H9 (cell line): ENCODE results near the gene KCTD1. TPM values are rescaled to one million over a fixed set of nuclear protein-coding genes. Genes with fewer than 3 reads are reported as not detected.
A peak's percentile ranks its signal among the peaks of the same experiment; 100 is the strongest.

Experiments
- DNase-seq: peaks from one replicate; pipeline ENCODE4 v3.0.0-alpha.2; 2017
- H2AFZ ChIP-seq: one replicate; pipeline ENCODE4 v1.6.1; 2013; ENCODE audit warnings: mild to moderate bottlenecking, low read length, control low read depth, moderate library complexity
- H2AK5ac ChIP-seq: 2 replicates; pipeline ENCODE4 v1.6.1; 2013; ENCODE audit warnings: low read length, control low read depth, mixed read lengths; ENCODE audit not compliant: insufficient read length
- H2BK120ac ChIP-seq: one replicate; pipeline ENCODE4 v1.6.1; 2013; ENCODE audit warnings: low read depth, mild to moderate bottlenecking, low read length, control low read depth, inconsistent platforms; ENCODE audit not compliant: poor library complexity, severe bottlenecking
- H2BK12ac ChIP-seq: 2 replicates; pipeline ENCODE4 v1.6.1; 2013; ENCODE audit warnings: low read length, control low read depth, mixed read lengths, low read depth; ENCODE audit not compliant: insufficient read length
- H2BK15ac ChIP-seq: 2 replicates; pipeline ENCODE4 v1.6.1; 2013; ENCODE audit warnings: low read depth, low read length, control low read depth
- H2BK20ac ChIP-seq: one replicate; pipeline ENCODE4 v1.6.1; 2013; ENCODE audit warnings: low read depth, mild to moderate bottlenecking, low read length, control low read depth, inconsistent platforms; ENCODE audit not compliant: poor library complexity, severe bottlenecking
- H2BK5ac ChIP-seq: 2 replicates; pipeline ENCODE4 v1.6.1; 2013; ENCODE audit warnings: low read length, control low read depth, mixed read lengths; ENCODE audit not compliant: insufficient read length
- H3K14ac ChIP-seq: 2 replicates; pipeline ENCODE4 v1.6.1; 2013; ENCODE audit warnings: low read length, control low read depth; ENCODE audit not compliant: insufficient read depth
- H3K18ac ChIP-seq: 2 replicates; pipeline ENCODE4 v1.6.1; 2013; ENCODE audit warnings: low read depth, mild to moderate bottlenecking, mixed read lengths, low read length, control low read depth; ENCODE audit not compliant: insufficient read length
- H3K23ac ChIP-seq: 2 replicates; pipeline ENCODE4 v1.6.1; 2013; ENCODE audit warnings: low read length, control low read depth, mixed read lengths, low read depth; ENCODE audit not compliant: insufficient read length
- H3K23me2 ChIP-seq: 2 replicates; pipeline ENCODE4 v1.6.1; 2013; ENCODE audit warnings: low read depth, mild to moderate bottlenecking, mixed read lengths, low read length, control low read depth; ENCODE audit not compliant: insufficient read length, poor library complexity, severe bottlenecking
- H3K27ac ChIP-seq: 2 replicates; pipeline ENCODE4 v1.5.1; 2013; ENCODE audit warnings: low read length, control low read depth, mixed read lengths, low read depth; ENCODE audit not compliant: insufficient read length
- H3K27me3 ChIP-seq: 2 replicates; pipeline ENCODE4 v1.6.1; 2013; ENCODE audit warnings: low read length, control low read depth, inconsistent platforms; ENCODE audit not compliant: insufficient read depth
- H3K4ac ChIP-seq: 2 replicates; pipeline ENCODE4 v1.6.1; 2013; ENCODE audit warnings: low read depth, mild to moderate bottlenecking, control low read depth, inconsistent platforms, low read length, moderate library complexity
- H3K4me1 ChIP-seq: 2 replicates; pipeline ENCODE4 v1.6.1; 2013; ENCODE audit warnings: low read length, control low read depth, inconsistent platforms; ENCODE audit not compliant: insufficient read depth
- H3K4me2 ChIP-seq: 2 replicates; pipeline ENCODE4 v1.6.1; 2013; ENCODE audit warnings: low read length, control low read depth, mixed read lengths; ENCODE audit not compliant: insufficient read length, insufficient read depth
- H3K56ac ChIP-seq: 2 replicates; pipeline ENCODE4 v1.6.1; 2013; ENCODE audit warnings: low read depth, mild to moderate bottlenecking, mixed read lengths, low read length, control low read depth; ENCODE audit not compliant: insufficient read length
- H3K79me1 ChIP-seq: 2 replicates; pipeline ENCODE4 v1.6.1; 2013; ENCODE audit warnings: low read depth, mild to moderate bottlenecking, moderate library complexity, low read length, control low read depth, inconsistent platforms; ENCODE audit not compliant: insufficient read depth, poor library complexity, severe bottlenecking
- H3K79me2 ChIP-seq: 2 replicates; pipeline ENCODE4 v1.6.1; 2013; ENCODE audit warnings: low read length, control low read depth, inconsistent platforms; ENCODE audit not compliant: insufficient read depth
- H3K9ac ChIP-seq: 2 replicates; pipeline ENCODE4 v1.6.1; 2013; ENCODE audit warnings: low read length, control low read depth, mixed read lengths; ENCODE audit not compliant: insufficient read length; ENCODE audit errors: extremely low read depth
- H3K9me3 ChIP-seq: one replicate; pipeline ENCODE4 v1.6.1; 2013; ENCODE audit warnings: low read depth, low read length, inconsistent platforms; ENCODE audit not compliant: control insufficient read depth
- H3T11ph ChIP-seq: one replicate; pipeline ENCODE4 v1.6.1; 2013; ENCODE audit warnings: mild to moderate bottlenecking, low read length, control low read depth, inconsistent platforms
- H4K20me1 ChIP-seq: one replicate; pipeline ENCODE4 v1.6.1; 2013; ENCODE audit not compliant: control insufficient read depth, insufficient read length, insufficient read depth
- H4K5ac ChIP-seq: 2 replicates; pipeline ENCODE4 v1.6.1; 2013; ENCODE audit warnings: low read depth, mild to moderate bottlenecking, mixed read lengths, low read length, control low read depth; ENCODE audit not compliant: insufficient read length
- H4K8ac ChIP-seq: replicated peaks from 2 replicates; pipeline ENCODE4 v1.6.1; 2013; ENCODE audit warnings: low read length, control low read depth, mixed read lengths, low read depth; ENCODE audit not compliant: insufficient read length
- H4K91ac ChIP-seq: 2 replicates; pipeline ENCODE4 v1.6.1; 2013; ENCODE audit warnings: low read depth, mild to moderate bottlenecking, moderate library complexity, mixed read lengths, low read length, control low read depth; ENCODE audit not compliant: insufficient read length
- H3K27ac Mint-ChIP-seq, 3 experiments: 2 replicates in 2 of 3; 3 replicates in 1 of 3; pipeline ENCODE4 v1.8.0; 2020 to 2021; ENCODE audit warnings: mixed read lengths in 3 of 3, mild to moderate bottlenecking in 1 of 3, moderate library complexity in 1 of 3
- H3K27me3 Mint-ChIP-seq: 2 replicates; pipeline ENCODE4 v1.8.0; 2021; ENCODE audit warnings: low read depth, mild to moderate bottlenecking, moderate library complexity, mixed read lengths
- H3K36me3 Mint-ChIP-seq, 3 experiments: 2 replicates in 2 of 3; 3 replicates in 1 of 3; pipeline ENCODE4 v1.8.0; 2020 to 2021; ENCODE audit warnings: low read depth in 3 of 3, mixed read lengths in 3 of 3; ENCODE audit not compliant: insufficient read depth in 1 of 3
- H3K4me1 Mint-ChIP-seq, 2 experiments: 2 replicates each; pipeline ENCODE4 v1.8.0; 2020; ENCODE audit warnings: mixed read lengths in 2 of 2
- H3K4me3 Mint-ChIP-seq, 2 experiments: 2 replicates in 1 of 2; 3 replicates in 1 of 2; pipeline ENCODE4 v1.8.0; 2020 to 2021; ENCODE audit warnings: mild to moderate bottlenecking in 2 of 2, mixed read lengths in 2 of 2, moderate library complexity in 1 of 2
- H3K9me3 Mint-ChIP-seq, 2 experiments: 2 replicates in 1 of 2; 3 replicates in 1 of 2; pipeline ENCODE4 v1.8.0; 2020; ENCODE audit warnings: mild to moderate bottlenecking in 2 of 2, mixed read lengths in 2 of 2, moderate library complexity in 1 of 2
- WGBS: extraction: QIAGEN DNeasy Blood & Tissue Kit; methylation state at CpG from one replicate; pipeline ENCODE4 v1.1.7; 2013; ENCODE audit warnings: missing lambda C conversion rate, low lambda C conversion rate, mixed read lengths; ENCODE audit not compliant: insufficient read length; ENCODE audit errors: extremely low coverage; 5-methylcytosine and 5-hydroxymethylcytosine counted together
- total RNA-seq: library from RNA; stranded (reverse); gene quantifications from 2 replicates; pipeline ENCODE4 v1.2.1, GENCODE V29; 2021
- TF ChIP-seq, protein P1 (sequence below): fragments of 200-600 bp; sonication (generic); conservative IDR thresholded peaks from 3 replicates; pipeline ENCODE4 v1.8.0; 2021; ENCODE audit warnings: antibody characterized with exemption, mild to moderate bottlenecking

Gene KCTD1
- total RNA-seq, 1 experiment from 2014 or later: 10.8 TPM

DNA sequence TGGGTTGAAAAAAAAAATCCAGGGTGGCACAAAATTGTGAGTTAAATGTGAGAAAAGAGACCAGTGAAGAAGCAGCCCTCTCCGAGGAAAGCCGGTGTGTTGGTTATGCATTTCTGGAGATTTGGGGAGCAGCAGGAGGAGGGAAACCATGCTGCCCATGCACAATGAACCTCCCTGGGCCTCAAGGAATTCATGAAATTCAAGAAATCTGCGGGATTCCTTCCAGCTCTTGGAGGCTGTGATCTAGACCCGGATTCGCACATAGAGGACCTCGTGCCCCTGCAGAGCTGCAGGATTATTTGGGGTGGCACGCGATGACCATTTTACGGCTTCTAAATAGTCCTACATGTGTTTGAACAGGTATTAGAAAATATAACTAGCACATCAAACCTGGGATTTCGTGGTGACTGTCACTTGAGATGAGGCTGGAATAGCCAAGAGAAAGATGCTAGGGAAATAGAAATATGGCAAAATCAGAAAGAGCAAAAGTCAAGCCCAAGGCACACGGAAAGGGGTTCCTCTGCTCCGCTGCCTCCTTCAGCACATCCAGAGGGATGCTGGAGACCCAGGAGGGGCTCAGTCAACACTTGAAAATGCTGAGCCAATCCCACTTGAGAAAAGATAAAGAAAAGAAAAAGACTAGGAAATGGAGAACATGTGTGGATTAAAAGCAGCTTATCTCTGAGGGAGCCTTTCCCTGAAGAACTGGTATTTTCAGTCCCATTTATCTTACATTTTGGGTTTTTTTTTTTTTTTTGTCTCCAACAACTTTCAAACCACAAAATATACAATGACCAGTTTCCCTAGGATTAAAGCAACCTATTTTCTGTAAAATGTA is 22.0 kb downstream of the KCTD1 start:
- TF ChIP-seq, protein P1, sequence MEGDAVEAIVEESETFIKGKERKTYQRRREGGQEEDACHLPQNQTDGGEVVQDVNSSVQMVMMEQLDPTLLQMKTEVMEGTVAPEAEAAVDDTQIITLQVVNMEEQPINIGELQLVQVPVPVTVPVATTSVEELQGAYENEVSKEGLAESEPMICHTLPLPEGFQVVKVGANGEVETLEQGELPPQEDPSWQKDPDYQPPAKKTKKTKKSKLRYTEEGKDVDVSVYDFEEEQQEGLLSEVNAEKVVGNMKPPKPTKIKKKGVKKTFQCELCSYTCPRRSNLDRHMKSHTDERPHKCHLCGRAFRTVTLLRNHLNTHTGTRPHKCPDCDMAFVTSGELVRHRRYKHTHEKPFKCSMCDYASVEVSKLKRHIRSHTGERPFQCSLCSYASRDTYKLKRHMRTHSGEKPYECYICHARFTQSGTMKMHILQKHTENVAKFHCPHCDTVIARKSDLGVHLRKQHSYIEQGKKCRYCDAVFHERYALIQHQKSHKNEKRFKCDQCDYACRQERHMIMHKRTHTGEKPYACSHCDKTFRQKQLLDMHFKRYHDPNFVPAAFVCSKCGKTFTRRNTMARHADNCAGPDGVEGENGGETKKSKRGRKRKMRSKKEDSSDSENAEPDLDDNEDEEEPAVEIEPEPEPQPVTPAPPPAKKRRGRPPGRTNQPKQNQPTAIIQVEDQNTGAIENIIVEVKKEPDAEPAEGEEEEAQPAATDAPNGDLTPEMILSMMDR: no peak

More for the DNA sequence above, 22.0 kb downstream of the KCTD1 start:
- H2BK12ac ChIP-seq: no peak overlapping the region
- H3K79me2 ChIP-seq: no peaks in the 10 kb centered on the region
- H2BK120ac ChIP-seq: no peak overlapping the region
- peak overlapping the region; percentile 78 to 97 (median 97) for H3K27ac Mint-ChIP-seq
- H3K9ac ChIP-seq: no peak overlapping the region
- H3K23me2 ChIP-seq: no peaks in the 10 kb centered on the region
- H3K9me3 Mint-ChIP-seq: no peaks in the 10 kb centered on the region
- DNase-seq: peak; percentile 45
- no peak overlapping the region for H4K8ac ChIP-seq
- no peaks in the 10 kb centered on the region for H3K9me3 ChIP-seq
- H2BK15ac ChIP-seq: no peak overlapping the region
- peaks cover 11% of the 10 kb centered on the region; the same call in 1 of the 2 replicates for H3K4me1 ChIP-seq
- no peak overlapping the region for H3K4ac ChIP-seq
- no peak overlapping the region for H3K23ac ChIP-seq
- no peaks in the 10 kb centered on the region for H3K27me3 Mint-ChIP-seq
- peak overlapping the region; percentile 2 to 66; a peak in 4 of 5 replicates for H3K4me3 Mint-ChIP-seq
- no peak overlapping the region for H3K56ac ChIP-seq
- H4K91ac ChIP-seq: no peak overlapping the region
- H3K14ac ChIP-seq: no peak overlapping the region
- no peak overlapping the region for H2AK5ac ChIP-seq
- no CpG with 5 or more reads among the region's 12 CpGs for WGBS
- H3K79me1 ChIP-seq: no peaks in the 10 kb centered on the region
- no peak overlapping the region for H2BK20ac ChIP-seq
- peak overlapping the region; percentile 0 for H3K4me2 ChIP-seq
- no peak overlapping the region for H3K27ac ChIP-seq
- no peak overlapping the region for H2BK5ac ChIP-seq
- no peaks in the 10 kb centered on the region for H3K36me3 Mint-ChIP-seq
- H3K27me3 ChIP-seq: no peaks in the 10 kb centered on the region
- H3K4me1 Mint-ChIP-seq: peaks cover 55 to 73% of the 10 kb centered on the region in 2 experiments
- H3K18ac ChIP-seq: no peak overlapping the region
- H3T11ph ChIP-seq: no peak overlapping the region
- no peak overlapping the region for H4K5ac ChIP-seq
- H2AFZ ChIP-seq: no peak overlapping the region
- no peaks in the 10 kb centered on the region for H4K20me1 ChIP-seq
